ENCODE measurements around the gene FAM20C. TPM values are rescaled to one million over a fixed set of nuclear protein-coding genes. Genes with fewer than 3 reads are reported as not detected.
A peak's percentile ranks its signal among the peaks of the same experiment; 100 is the strongest.

Gene FAM20C
- total RNA-seq, 1 experiment from 2014 or later = 62.6 TPM

DNA sequence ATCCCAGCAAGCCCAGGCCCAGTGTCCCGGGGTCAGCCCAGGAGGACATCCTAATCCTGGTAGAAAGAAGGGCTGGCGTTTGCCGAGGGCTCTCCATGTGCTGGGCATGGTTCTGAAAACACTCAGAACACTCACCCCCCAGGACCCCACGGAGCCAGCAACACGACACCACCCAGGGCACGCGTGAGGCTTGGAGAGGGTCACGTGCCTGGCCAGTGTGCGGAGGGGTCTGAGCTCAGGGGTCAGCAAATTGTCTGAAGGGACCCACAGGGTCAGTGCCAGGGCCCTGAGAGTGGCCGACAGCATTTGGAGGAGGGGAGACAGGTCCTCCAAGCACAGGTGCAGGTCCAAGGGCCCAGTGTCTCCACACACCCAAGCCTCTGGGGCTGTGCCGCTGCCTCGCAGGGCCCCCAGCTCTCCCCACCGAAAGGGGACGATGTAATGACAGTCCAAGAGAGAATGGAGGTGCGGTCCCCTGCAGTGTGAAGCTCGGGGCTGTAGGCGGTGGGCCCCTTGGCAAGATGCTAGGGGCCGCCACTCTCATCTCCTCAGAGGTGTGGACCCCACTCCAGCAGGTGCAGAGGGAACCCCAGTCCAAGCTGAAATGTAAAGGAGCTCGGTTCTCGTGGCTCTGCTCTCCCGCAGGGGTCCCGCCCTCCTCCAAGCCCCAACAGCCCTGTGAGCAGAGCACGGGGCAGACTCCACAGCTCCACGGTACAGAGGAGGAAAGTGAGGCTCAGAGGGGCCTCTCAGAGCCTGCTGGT is 105.4 kb downstream of the FAM20C start:
- no peak overlapping the region for H3T11ph ChIP-seq (ENCODE audit: low read length)
- peak; percentile 23 for DNase-seq
- H2BK20ac ChIP-seq (ENCODE audit: low read depth, low read length, poor library complexity, severe bottlenecking) = no peak overlapping the region
- H3K4me2 ChIP-seq (ENCODE audit: insufficient read depth, insufficient read length, low read length) = no peak overlapping the region
- H2BK5ac ChIP-seq (ENCODE audit: insufficient read length, low read length) = no peak overlapping the region
- H3K4me1 Mint-ChIP-seq = peaks cover 0 to 5% of the 10 kb centered on the region in 2 experiments; a peak in 1 of 4 replicates
- H3K36me3 Mint-ChIP-seq (ENCODE audit: insufficient read depth in 1 of 3, low read depth in 3 of 3) = no peaks in the 10 kb centered on the region
- H3K9me3 Mint-ChIP-seq = no peaks in the 10 kb centered on the region; a peak in 2 of 5 replicates
- H3K27ac Mint-ChIP-seq = no peak overlapping the region
- H3K14ac ChIP-seq (ENCODE audit: insufficient read depth, low read length) = no peak overlapping the region; the same call in 1 of the 2 replicates
- H4K8ac ChIP-seq (replicated peaks; ENCODE audit: insufficient read length, low read depth, low read length) = no peak overlapping the region
- no peak overlapping the region for H3K9ac ChIP-seq (ENCODE audit: extremely low read depth, insufficient read length, low read length)
- no CpG with 5 or more reads among the region's 24 CpGs for WGBS (ENCODE audit: extremely low coverage, insufficient read length, low lambda C conversion rate)
- no peak overlapping the region for H2AFZ ChIP-seq (ENCODE audit: low read length)
- H3K27me3 ChIP-seq (ENCODE audit: insufficient read depth, low read length) = no peaks in the 10 kb centered on the region
- no peak overlapping the region for H3K27ac ChIP-seq (ENCODE audit: insufficient read length, low read depth, low read length)
- TF ChIP-seq, protein P1, sequence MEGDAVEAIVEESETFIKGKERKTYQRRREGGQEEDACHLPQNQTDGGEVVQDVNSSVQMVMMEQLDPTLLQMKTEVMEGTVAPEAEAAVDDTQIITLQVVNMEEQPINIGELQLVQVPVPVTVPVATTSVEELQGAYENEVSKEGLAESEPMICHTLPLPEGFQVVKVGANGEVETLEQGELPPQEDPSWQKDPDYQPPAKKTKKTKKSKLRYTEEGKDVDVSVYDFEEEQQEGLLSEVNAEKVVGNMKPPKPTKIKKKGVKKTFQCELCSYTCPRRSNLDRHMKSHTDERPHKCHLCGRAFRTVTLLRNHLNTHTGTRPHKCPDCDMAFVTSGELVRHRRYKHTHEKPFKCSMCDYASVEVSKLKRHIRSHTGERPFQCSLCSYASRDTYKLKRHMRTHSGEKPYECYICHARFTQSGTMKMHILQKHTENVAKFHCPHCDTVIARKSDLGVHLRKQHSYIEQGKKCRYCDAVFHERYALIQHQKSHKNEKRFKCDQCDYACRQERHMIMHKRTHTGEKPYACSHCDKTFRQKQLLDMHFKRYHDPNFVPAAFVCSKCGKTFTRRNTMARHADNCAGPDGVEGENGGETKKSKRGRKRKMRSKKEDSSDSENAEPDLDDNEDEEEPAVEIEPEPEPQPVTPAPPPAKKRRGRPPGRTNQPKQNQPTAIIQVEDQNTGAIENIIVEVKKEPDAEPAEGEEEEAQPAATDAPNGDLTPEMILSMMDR (conservative IDR thresholded peaks at IDR 0.05) = no peak
- H3K79me1 ChIP-seq (ENCODE audit: insufficient read depth, low read depth, low read length, poor library complexity, severe bottlenecking) = no peaks in the 10 kb centered on the region
- no peak overlapping the region for H3K23ac ChIP-seq (ENCODE audit: insufficient read length, low read depth, low read length)
- no peak overlapping the region for H3K56ac ChIP-seq (ENCODE audit: insufficient read length, low read depth, low read length)
- no peaks in the 10 kb centered on the region for H3K23me2 ChIP-seq (ENCODE audit: insufficient read length, low read depth, low read length, poor library complexity, severe bottlenecking)
- H2BK12ac ChIP-seq (ENCODE audit: insufficient read length, low read depth, low read length) = no peak overlapping the region
- H2BK120ac ChIP-seq (ENCODE audit: low read depth, low read length, poor library complexity, severe bottlenecking) = no peak overlapping the region
- no peaks in the 10 kb centered on the region for H3K9me3 ChIP-seq (ENCODE audit: control insufficient read depth, low read depth, low read length)
- H4K91ac ChIP-seq (ENCODE audit: insufficient read length, low read depth, low read length) = no peak overlapping the region
- no peaks in the 10 kb centered on the region for H4K20me1 ChIP-seq (ENCODE audit: control insufficient read depth, insufficient read depth, insufficient read length)
- H3K4me1 ChIP-seq (ENCODE audit: insufficient read depth, low read length) = no peaks in the 10 kb centered on the region
- no peak overlapping the region for H4K5ac ChIP-seq (ENCODE audit: insufficient read length, low read depth, low read length)
- H3K4ac ChIP-seq (ENCODE audit: low read depth, low read length) = no peak overlapping the region
- no peak overlapping the region for H2BK15ac ChIP-seq (ENCODE audit: low read depth, low read length)
- H3K18ac ChIP-seq (ENCODE audit: insufficient read length, low read depth, low read length) = no peak overlapping the region
- H3K4me3 Mint-ChIP-seq = no peak overlapping the region
- no peaks in the 10 kb centered on the region for H3K79me2 ChIP-seq (ENCODE audit: insufficient read depth, low read length)
- H3K27me3 Mint-ChIP-seq (ENCODE audit: low read depth) = peaks cover 15% of the 10 kb centered on the region
- H2AK5ac ChIP-seq (ENCODE audit: insufficient read length, low read length) = no peak overlapping the region
